ENCODE results near the gene C14orf180. TPM values are rescaled to one million over a fixed set of nuclear protein-coding genes. Genes with fewer than 3 reads are reported as not detected.

C14orf180 gene
- total RNA-seq, 3 donors from 2014 or later (not counting 1 experiment from before 2014, with no cell fraction given), result not detected

GRCh38 chr14:104534036-104534435 lies 45.5 kb upstream of the C14orf180 start:
- DNase-seq (no peak), ATAC-seq (no peak)
- 89% methylated on average over 3 of the region's 3 CpGs for WGBS (ENCODE audit: insufficient coverage)
- no peaks in the 10 kb centered on the region for H3K36me3 Mint-ChIP-seq
- H3K4me3 Mint-ChIP-seq, result no peak overlapping the region
- no peaks in the 10 kb centered on the region for H3K9me3 ChIP-seq (ENCODE audit: control insufficient read depth, insufficient read depth, low read length)
- H3K4me3 ChIP-seq (ENCODE audit: low read length), result no peak overlapping the region
- peaks cover 11 to 21% of the 10 kb centered on the region in 2 donors for H3K27me3 Mint-ChIP-seq (ENCODE audit: low read depth in 2 of 2)
- peaks cover 0 to 2% of the 10 kb centered on the region in 2 donors for H3K9me3 Mint-ChIP-seq
- H3K27me3 ChIP-seq (ENCODE audit: control insufficient read depth, insufficient read depth, low read length), result no peaks in the 10 kb centered on the region
- H3K4me1 ChIP-seq (ENCODE audit: control insufficient read depth, insufficient read depth, low read length), result no peaks in the 10 kb centered on the region
- no peak for TF ChIP-seq CTCF (IDR thresholded peaks at IDR 0.05)
- H3K27ac ChIP-seq (ENCODE audit: low read length), result no peak overlapping the region
- H3K36me3 ChIP-seq (ENCODE audit: control insufficient read depth, insufficient read depth, low read length), result no peaks in the 10 kb centered on the region
- intact Hi-C loops (cut with micrococcal nuclease), result no loop called here
- no peaks in the 10 kb centered on the region for H3K4me1 Mint-ChIP-seq
- no peak overlapping the region for H3K27ac Mint-ChIP-seq

- Histone ChIP-seq H3K9me3 (ENCODE audit: control insufficient read depth, insufficient read depth, low read length) (no peaks in the 10 kb centered on the region), H3K27ac (ENCODE audit: low read length) (no peak overlapping the region), H3K36me3 (ENCODE audit: control insufficient read depth, insufficient read depth, low read length) (no peaks in the 10 kb centered on the region), H3K4me3 (ENCODE audit: low read length) (no peak overlapping the region), H3K27me3 (ENCODE audit: control insufficient read depth, insufficient read depth, low read length) (no peaks in the 10 kb centered on the region), H3K4me1 (ENCODE audit: control insufficient read depth, insufficient read depth, low read length) (no peaks in the 10 kb centered on the region)
- ATAC-seq (peak in 1 of 3 donors; percentile 21), DNase-seq (no peak)
- Mint-ChIP-seq H3K36me3 (no peaks in the 10 kb centered on the region), H3K4me3 (no peak overlapping the region), H3K9me3 (peaks cover 0 to 2% of the 10 kb centered on the region in 2 donors), H3K4me1 (no peaks in the 10 kb centered on the region), H3K27me3 (ENCODE audit: low read depth in 2 of 2) (peaks cover 14 to 24% of the 10 kb centered on the region in 2 donors), H3K27ac (no peak overlapping the region)
- intact Hi-C loops (cut with micrococcal nuclease), result no loop called here
- 85% methylated on average over 7 of the region's 8 CpGs for WGBS (ENCODE audit: insufficient coverage)
- TF ChIP-seq CTCF (IDR thresholded peaks at IDR 0.05), result no peak
These were observed 42.5 kb upstream of the C14orf180 start for GRCh38 chr14:104536942-104537612.

GRCh38 chr14:104537613-104537988 lies 42.0 kb upstream of the C14orf180 start:
- Mint-ChIP-seq H3K36me3 (no peaks in the 10 kb centered on the region), H3K27me3 (ENCODE audit: low read depth in 2 of 2) (peaks cover 13 to 24% of the 10 kb centered on the region in 2 donors), H3K4me1 (no peaks in the 10 kb centered on the region), H3K27ac (no peak overlapping the region), H3K4me3 (no peak overlapping the region), H3K9me3 (peaks cover 0 to 2% of the 10 kb centered on the region in 2 donors)
- H3K27me3 ChIP-seq (ENCODE audit: control insufficient read depth, insufficient read depth, low read length), result no peaks in the 10 kb centered on the region
- H3K9me3 ChIP-seq (ENCODE audit: control insufficient read depth, insufficient read depth, low read length), result no peaks in the 10 kb centered on the region
- TF ChIP-seq CTCF (IDR thresholded peaks at IDR 0.05), result no peak
- no peak overlapping the region for H3K27ac ChIP-seq (ENCODE audit: low read length)
- ATAC-seq (no peak), DNase-seq (no peak)
- WGBS (ENCODE audit: insufficient coverage), result 11% methylated on average over 3 of the region's 3 CpGs
- intact Hi-C loops (cut with micrococcal nuclease), result no loop called here
- no peaks in the 10 kb centered on the region for H3K4me1 ChIP-seq (ENCODE audit: control insufficient read depth, insufficient read depth, low read length)
- H3K4me3 ChIP-seq (ENCODE audit: low read length), result no peak overlapping the region
- no peaks in the 10 kb centered on the region for H3K36me3 ChIP-seq (ENCODE audit: control insufficient read depth, insufficient read depth, low read length)
